H7 (cell line): ENCODE data around the gene LRPPRC. TPM values are rescaled to one million over a fixed set of nuclear protein-coding genes. Genes with fewer than 3 reads are reported as not detected.
"Not testable (repeated sequence)": the region's sequence is repeated elsewhere in the genome, so short reads cannot be mapped to it uniquely, and the experiment has no call there.

ENCODE experiments used
- DNase-seq: peaks from one replicate; pipeline ENCODE4 v3.0.0; 2012
- H3K27me3 ChIP-seq: 2 replicates; pipeline ENCODE4 v1.6.0; 2011; ENCODE audit warnings: mild to moderate bottlenecking, low read length; ENCODE audit not compliant: control insufficient read depth, insufficient read depth
- H3K36me3 ChIP-seq: replicated peaks from 2 replicates; pipeline ENCODE4 v1.5.1; 2011; ENCODE audit warnings: low read length; ENCODE audit not compliant: control insufficient read depth, insufficient read depth
- H3K4me3 ChIP-seq: 2 replicates; pipeline ENCODE4 v1.5.1; 2011; ENCODE audit warnings: low read depth, mild to moderate bottlenecking, control low read depth, low read length, moderate library complexity; ENCODE audit not compliant: insufficient read depth
- total RNA-seq: library from RNA; depleted of rRNA; stranded (reverse); fragments of >200 nt; shearing (Covaris generic); gene quantifications from 2 replicates; pipeline ENCODE4 v1.2.3, GENCODE V29; 2014

LRPPRC gene
- total RNA-seq, 1 experiment from 2014 or later, result 92.9 TPM

DNA sequence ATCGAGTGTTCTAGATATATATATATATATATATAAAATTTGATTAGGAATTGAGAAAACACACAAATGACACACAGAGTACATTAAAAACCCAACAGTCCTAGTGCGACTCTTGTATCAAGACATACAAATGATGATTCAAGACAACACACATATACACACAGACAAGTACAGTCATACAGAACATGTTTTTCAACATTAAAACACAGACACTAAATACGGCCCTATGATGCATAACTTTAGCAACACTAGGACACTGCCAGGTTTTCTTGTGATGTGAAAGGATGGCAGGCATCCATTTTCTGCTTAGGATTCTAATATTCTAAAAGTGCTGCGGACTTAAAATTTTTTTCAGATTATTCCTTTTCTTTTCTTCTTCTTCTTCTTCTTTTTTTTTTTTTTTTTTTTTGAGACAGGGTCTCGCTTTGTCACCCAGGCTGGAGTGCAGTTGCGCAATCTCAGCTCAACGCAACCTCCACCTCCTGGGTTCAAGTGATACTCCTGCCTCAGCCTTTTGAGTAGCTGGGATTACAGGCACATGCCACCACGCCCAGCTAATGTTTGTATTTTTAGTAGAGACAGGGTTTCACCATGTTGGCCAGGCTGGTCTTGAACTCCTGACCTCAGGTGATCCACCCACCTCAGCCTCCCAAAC, 84.5 kb downstream of the LRPPRC start:
- DNase-seq, H3K4me3 ChIP-seq, H3K27me3 ChIP-seq, H3K36me3 ChIP-seq: not testable (repeated sequence)

DNA sequence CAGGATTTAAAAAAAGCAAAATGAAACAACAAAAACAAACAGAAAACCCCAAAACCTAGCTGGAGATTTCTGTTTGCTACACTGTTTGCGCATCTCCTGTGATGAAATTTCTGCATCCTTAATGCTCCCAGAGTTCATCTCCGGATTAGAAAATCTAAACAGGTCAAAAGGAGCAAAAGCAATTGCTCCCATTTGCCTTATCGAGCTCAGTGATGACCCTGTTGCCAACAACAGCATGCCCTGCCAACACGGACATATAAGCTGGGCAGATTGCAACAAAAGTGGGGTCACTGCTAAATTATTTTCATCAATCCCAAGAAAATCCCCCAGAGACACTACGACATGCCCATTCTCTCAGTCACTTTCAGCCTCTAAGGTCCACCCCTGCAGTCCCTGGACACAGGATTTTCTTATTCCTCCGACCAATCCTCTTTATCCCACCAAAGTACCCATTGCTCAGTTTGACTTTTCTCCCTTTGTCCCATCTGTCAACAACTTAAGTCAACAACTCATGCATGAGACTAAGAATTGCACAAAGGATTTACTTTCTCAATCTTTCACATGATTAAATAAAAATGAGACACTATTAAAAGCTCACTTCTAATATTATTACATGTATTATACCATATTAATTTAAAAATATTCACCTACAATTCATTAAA, 89.2 kb downstream of the LRPPRC start:
- peaks cover 6% of the 10 kb centered on the region for H3K36me3 ChIP-seq
- no peak overlapping the region for H3K4me3 ChIP-seq
- no peak for DNase-seq
- H3K27me3 ChIP-seq, result no peaks in the 10 kb centered on the region

DNA sequence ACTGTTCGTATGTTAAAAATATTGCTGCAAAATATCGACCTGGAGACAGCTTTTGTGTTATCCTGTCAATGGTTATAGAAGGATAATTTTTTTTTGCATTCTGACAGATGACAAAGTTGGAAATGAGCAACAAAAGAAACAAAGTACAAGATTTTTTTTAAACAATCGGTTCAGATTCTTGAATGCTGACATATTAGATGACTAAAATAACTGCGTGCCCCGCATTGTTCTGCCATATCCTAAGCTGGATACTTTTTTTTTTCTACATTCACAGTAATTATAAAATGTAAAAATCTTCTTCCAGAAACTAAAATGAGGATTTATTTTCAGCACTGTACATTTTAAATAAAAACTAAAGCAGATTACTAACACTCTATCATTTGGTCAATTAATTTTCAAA, 89.9 kb downstream of the LRPPRC start:
- Histone ChIP-seq H3K27me3 (no peaks in the 10 kb centered on the region), H3K4me3 (no peak overlapping the region), H3K36me3 (peaks cover 9% of the 10 kb centered on the region)
- no peak for DNase-seq

DNA sequence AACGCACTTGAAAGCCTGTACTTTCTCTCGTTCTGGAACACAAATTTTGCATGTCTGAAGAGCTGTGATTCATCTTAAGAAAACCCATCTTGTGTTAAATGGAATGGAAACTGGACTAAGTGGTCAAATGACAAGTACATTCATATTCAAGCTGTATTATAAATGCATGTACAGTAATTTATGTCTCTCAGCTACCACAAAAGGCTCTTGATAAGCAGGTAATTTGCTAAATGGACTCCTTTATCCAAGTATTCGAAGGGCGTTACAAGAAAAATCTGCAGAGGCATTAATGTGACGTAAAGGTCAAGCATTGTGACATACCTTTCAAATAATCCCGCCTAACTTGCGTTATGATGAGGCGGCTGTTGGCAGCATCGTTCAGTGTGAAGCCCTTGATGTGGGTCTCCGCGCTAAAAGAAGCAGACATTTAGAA, 90.4 kb downstream of the LRPPRC start:
- DNase-seq, result no peak
- Histone ChIP-seq H3K27me3 (no peaks in the 10 kb centered on the region), H3K4me3 (no peak overlapping the region), H3K36me3 (peaks cover 9% of the 10 kb centered on the region)

DNA sequence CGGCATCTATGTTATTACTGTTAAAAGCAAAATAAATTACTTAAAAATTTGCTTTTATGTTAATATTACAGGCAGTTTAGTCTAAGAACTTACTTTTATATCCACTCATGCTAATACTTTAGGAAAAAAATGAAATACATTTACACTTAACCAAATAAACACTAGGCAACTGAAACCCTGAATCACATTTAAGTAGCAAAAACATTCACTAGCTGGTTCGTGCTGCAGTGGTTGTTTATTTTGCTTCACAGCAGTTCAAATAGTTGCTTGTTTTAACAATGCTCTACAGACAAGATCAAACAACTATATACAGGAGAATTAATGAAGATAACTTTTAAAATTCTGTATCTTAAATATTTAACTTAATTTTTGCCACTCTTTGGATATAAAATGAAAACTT, 96.2 kb downstream of the LRPPRC start:
- no peak for DNase-seq
- Histone ChIP-seq H3K36me3 (peaks cover 19% of the 10 kb centered on the region), H3K27me3 (no peaks in the 10 kb centered on the region), H3K4me3 (no peak overlapping the region)

DNA sequence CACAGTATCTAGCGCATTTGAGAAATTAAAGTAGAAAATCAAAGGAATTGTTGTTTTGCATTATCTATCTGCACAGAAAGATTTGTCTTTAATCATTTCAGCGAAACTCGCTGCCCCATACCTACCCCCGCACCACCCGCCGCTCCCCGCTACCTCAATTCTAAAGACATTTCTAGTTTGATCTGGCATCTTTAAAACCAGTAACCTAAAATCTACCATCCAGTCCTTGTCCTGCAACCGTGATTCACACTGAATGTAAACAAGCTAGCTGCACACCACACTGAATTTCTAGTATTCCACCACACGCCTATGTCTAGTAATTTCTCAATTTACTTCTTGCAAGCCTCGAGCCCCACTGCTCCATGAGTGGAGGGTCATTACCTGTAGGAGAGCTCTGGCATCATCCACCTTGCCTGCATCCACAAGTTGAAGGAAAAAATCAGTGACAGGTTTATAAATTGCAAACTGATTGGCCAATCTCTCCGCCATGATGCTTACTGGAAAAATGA, 96.9 kb downstream of the LRPPRC start:
- DNase-seq, result no peak
- Histone ChIP-seq H3K4me3 (no peak overlapping the region), H3K36me3 (peaks cover 20% of the 10 kb centered on the region), H3K27me3 (no peaks in the 10 kb centered on the region)

DNA sequence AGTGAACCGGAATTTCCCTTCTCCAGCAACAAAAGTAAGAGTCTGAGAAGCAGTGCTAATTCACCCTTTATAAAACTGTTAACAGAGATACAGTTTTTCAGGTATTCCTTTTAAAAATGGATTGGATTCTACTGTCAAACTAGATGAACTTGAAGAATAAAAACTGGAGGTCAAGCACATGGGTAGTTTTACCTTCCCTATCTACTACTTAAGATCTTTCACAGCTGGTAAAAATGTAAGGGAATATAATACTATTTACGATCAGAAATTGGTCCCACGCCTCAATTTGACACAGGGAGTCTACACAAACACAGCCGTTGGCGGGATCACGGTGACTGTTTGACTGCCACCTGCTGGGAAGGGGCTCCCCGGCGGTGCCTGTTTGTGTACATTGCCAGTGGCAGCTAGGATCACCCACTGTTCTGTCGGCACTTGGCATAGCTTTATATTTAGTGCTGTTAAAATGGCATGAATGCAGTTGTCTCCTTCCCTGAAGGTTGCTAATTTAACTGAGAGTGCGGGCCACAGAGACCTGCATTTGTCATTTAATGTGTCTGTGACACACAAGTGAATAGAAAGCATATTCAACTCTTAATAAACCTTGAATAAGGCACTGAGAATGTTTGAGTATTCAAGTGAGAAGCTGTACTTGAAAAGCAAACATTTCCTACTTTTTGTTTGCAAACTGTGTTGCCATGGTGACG, 97.5 kb downstream of the LRPPRC start:
- Histone ChIP-seq H3K27me3 (no peaks in the 10 kb centered on the region), H3K36me3 (peaks cover 21% of the 10 kb centered on the region), H3K4me3 (no peak overlapping the region)
- DNase-seq, result peak; percentile 25

DNA sequence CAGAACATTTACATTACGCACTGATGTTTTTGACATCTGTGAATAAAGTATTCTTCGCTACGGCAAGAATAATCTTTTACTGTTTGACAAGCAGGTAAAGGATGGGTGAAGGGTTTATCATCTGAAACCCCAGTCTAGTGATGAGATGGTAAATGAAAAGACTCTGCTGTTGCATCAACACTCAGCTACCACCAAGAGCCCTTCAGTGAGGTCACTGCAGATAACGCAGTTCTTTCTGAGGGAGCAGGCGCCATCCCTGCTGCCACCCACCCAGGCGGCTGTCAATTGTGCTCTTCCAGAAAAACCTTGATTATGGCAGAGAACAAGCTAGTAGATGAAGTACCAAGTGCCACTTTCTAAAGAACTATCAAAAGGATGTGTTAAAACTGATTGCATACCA, 98.3 kb downstream of the LRPPRC start:
- no peak for DNase-seq
- H3K36me3 ChIP-seq, result peaks cover 25% of the 10 kb centered on the region

DNA sequence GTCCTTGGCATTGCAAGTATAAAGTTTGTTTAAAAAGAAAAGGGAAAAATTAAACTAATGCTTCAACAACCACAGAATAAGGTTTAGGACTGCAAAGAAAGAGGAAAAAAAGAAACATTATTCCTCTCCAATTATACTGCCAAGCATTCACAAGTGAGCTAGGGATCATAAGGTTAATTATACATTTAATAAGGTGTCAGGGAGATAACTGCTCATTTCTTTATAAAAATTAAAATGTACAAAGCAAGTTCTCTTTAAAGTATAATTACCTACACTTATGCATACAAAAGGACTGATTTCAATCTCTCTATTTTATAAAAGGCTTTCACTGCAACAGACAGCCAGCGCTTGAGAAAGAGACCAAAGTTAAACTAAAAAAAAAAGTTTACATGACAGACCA, 98.9 kb downstream of the LRPPRC start:
- H3K27me3 ChIP-seq, result no peaks in the 10 kb centered on the region
- no peak overlapping the region for H3K4me3 ChIP-seq
- no peak for DNase-seq
- peaks cover 28% of the 10 kb centered on the region for H3K36me3 ChIP-seq

More for the DNA sequence above, 98.3 kb downstream of the LRPPRC start:
- no peaks in the 10 kb centered on the region for H3K27me3 ChIP-seq
- H3K4me3 ChIP-seq, result no peak overlapping the region

DNA sequence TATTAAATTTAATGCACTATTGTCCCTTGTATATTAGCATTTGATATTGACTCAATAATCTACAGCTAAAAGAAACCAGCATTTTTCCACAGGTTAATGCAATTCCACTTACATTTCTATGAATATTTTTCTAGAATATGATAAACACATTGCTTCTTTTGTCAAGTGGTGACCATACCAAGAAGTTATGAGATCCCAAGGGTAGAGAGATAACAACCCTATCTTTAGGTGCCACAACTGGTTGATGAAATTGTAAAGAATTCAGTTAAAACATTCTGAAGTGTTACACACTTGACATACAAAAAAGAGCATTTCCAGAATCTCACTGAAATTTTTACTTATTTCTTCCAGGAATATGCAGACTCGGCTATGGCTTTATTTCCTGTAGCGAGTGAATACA, 101.0 kb downstream of the LRPPRC start:
- Histone ChIP-seq H3K36me3 (peaks cover 34% of the 10 kb centered on the region), H3K27me3 (no peaks in the 10 kb centered on the region)
- DNase-seq, result no peak

DNA sequence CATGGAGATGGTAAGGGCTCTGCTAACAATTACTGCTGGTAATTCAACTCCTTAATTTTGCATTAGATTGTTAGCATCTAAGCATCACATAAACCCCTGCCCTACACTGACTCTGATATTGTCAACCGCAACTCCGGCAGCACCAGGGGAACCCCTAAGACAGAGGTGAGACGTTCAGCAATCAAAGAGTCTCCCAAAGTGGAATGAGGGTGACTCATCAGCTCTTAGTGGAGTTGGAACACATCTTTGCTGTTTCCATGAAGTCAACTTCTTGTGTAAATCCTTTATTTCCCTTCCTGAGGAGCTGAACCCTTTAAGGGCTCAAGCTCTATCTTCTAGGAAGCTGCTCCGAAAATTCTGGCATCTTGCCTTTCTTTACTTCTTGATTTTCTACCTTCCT, 104.9 kb downstream of the LRPPRC start:
- no peak for DNase-seq
- H3K4me3 ChIP-seq, result no peak overlapping the region
- peaks cover 40% of the 10 kb centered on the region for H3K36me3 ChIP-seq
- no peaks in the 10 kb centered on the region for H3K27me3 ChIP-seq

More for the DNA sequence above, 101.0 kb downstream of the LRPPRC start:
- no peak overlapping the region for H3K4me3 ChIP-seq

DNA sequence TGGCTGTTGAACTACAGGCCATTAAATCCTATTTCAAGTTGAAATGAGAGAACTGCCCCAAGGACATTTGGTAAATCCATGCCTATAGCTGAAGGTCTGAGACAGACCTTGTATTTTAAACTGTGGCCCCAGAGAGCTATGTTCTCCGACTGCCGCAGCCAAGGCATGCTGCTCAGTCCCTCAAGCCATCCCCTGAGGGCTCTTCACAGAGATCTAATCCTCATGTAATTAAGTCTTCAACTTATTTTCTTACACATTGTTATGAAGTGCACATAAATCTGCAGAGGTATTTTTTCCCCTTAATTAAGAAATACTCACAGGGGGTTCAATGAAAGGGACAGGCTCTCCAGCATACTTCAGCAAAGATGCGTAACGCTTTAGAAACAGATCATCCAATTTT, 106.4 kb downstream of the LRPPRC start:
- Histone ChIP-seq H3K4me3 (no peak overlapping the region), H3K36me3 (peaks cover 38% of the 10 kb centered on the region), H3K27me3 (no peaks in the 10 kb centered on the region)
- no peak for DNase-seq

DNA sequence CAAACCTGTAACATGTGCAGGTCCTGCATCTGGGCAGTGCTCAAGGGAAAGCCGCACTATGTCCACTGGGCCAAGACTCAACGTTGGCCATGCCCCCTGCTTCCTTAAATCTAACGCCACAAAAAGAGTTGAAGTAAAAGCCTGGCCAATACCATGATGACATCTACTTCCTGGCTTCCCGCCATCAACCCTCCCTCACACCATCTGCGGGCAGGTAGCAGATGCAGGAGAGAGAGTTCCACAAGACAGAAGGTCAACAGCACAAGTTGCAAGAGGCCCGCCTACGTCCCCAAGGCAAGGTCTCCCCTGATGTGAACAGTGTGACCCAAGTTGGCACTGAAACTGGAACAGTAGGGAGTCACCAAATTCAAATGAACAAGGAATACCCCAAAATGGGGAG, 108.6 kb downstream of the LRPPRC start:
- H3K27me3 ChIP-seq, result no peaks in the 10 kb centered on the region
- DNase-seq, result no peak
- no peak overlapping the region for H3K4me3 ChIP-seq
- peaks cover 31% of the 10 kb centered on the region for H3K36me3 ChIP-seq

DNA sequence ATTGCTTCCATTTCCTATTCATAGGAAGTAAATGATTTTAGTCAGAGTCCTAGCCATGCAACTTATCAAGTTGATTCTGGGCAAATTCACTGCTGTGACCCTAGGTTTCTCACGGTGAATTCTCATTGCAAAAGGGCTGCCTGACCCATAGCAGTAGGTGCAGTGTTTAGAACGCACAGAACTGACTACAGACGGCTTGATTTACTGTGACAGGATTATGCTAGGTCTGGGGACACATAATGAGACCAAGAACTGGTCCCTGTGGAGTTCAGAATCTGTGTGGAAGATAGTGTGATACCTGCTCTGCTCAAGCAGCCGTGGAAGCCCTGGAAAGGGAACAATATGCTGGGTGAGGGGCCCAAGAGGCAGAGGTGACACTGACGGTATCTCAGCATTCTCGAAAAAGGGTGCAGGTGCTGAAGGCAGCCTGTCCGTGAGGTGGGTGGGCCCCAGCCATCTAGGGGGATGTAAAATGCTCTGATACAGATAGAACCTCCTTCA, 110.6 kb downstream of the LRPPRC start:
- H3K36me3 ChIP-seq, result peaks cover 22% of the 10 kb centered on the region

DNA sequence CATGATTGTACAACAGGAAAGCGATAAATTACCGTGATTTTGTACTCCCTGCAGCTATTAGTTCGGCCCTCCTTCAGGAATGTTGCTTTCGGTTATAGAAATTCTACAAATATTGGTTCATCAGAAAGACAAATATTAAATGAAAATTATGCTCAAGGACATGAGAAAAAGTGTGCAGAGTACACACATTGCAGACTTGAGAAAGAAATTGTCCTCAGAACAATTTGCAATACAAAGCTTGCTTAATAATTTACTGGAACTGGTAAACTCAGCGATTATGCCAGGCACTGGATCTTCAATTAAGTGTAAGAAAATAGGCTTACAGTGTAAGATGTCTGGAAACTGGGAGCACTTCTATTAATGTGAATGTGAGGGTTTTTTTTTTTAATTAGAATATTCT, 111.1 kb downstream of the LRPPRC start:
- Histone ChIP-seq H3K36me3 (peaks cover 19% of the 10 kb centered on the region), H3K4me3 (no peak overlapping the region), H3K27me3 (no peaks in the 10 kb centered on the region)
- no peak for DNase-seq

More for the DNA sequence above, 110.6 kb downstream of the LRPPRC start:
- DNase-seq, result no peak
- Histone ChIP-seq H3K4me3 (no peak overlapping the region), H3K27me3 (no peaks in the 10 kb centered on the region)
